Measurements from ENCODE around the gene RHBDL1.

DNA sequence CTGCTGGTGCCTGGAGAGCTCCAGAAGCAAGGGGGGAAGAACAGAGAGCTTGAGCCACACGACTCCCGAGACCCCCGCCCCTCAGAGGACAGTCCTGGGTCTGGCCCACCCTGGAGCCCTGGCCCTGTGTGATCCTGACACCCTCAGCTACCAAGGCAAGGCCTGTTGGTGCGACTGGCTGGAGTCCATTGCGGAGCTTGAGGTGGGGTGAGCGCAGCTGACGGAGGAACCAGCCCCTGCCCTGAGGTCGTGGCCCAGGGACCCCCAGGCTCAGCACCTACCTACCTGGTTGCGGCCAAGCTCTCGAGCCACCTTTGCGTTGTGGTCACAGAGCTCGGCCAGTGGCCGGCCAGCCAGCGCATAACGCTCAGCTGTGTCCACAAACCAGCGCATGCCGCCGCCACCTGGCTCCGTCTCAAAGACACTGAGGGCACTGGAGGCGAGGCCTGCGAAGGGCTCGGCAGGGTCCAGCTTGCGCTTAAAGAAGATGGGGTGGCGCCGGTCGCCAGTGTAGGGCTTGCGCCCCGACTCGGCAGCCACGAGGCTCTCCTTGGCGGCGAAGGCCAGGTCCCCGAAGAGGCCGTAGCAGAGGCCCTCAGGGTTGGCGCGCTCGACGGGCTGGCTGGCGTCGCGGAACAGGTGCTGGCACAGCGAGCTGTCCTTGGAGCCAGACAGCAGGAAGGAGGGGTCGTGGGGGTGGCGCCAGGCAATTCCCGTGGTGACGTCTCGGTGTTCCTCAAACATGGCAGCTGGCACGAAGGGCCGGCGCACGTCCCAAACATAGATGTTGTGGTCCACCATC lies 11.2 kb downstream of the RHBDL1 start:
- TF ChIP-seq CTCF (conservative IDR thresholded peaks at IDR 0.05; ENCODE audit: low read depth, low read length): no peak
- TF ChIP-seq EZH2 (IDR thresholded peaks at IDR 0.05; ENCODE audit: borderline replicate concordance, low read depth, low read length, poor library complexity, severe bottlenecking): no peak
